ENCODE results near the gene OR2W3.

The OR2W3 gene

GRCh38 chr1:247908766-247909165, 13.4 kb downstream of the OR2W3 start:
- no peak for TF ChIP-seq CTCF (IDR thresholded peaks at IDR 0.05; ENCODE audit: insufficient read depth, low read depth, low read length, missing control alignments)
- DNase-seq (ENCODE audit: low read depth) = no peak
- H3K4me3 ChIP-seq (ENCODE audit: low read depth, low read length) = no peak overlapping the region

DNA sequence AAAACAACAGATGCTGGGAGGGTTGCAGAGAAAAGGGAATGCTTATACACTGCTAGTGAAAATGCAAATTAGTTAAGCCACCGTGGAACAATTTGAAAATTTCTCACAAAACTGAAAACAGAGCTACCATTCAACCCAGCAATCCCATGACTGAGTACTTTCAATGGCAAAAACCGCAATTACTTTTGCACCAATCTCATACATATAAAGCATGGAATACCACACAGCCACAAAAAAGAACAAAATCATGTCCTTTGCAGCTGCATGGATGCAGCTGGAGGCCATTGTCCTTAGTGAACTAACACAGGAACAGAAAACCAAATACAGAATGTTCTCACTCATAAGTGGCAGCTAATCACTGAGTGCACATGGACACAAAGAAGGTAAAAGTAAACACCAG, 18.4 kb downstream of the OR2W3 start:
- DNase-seq (ENCODE audit: low read depth) = no peak
- TF ChIP-seq CTCF (IDR thresholded peaks at IDR 0.05; ENCODE audit: insufficient read depth, low read depth, low read length, missing control alignments) = no peak
- no peak overlapping the region for H3K4me3 ChIP-seq (ENCODE audit: low read depth, low read length)

DNA sequence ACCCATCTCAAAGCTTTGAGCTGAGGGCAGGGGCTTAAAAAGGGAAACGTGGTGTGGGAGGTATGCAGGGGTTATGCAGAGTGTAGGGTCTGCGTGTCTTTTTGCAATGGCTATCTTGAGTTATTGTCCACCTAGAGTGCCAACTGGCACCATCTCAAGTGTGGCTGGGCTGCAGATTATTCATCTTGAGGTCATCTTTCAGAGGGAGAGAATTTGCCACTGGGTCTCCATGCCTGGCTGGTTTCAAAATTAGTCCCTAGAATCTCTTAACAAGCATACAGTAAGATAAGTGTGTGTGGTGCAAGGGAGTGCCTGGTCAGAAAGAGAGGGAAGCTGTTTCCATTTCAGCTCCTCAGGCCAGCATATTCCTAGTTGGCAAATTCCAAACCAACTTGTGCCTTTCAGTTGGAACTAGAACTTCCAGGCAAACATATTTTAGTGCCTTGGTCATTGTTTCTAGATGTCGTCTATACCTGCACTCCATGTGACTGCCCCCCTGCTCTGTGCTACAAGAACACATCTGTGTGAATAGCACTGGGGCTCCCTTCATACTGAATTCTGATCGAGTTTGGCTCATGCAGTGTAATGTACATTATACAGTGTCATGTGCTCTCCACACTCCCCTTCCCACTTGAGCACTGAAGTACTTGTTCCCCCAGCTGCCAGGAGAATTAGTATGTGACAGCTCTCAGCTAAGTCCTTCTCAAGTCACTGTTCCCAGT, 19.7 kb downstream of the OR2W3 start:
- DNase-seq (ENCODE audit: low read depth) = no peak
- no peak for TF ChIP-seq CTCF (IDR thresholded peaks at IDR 0.05; ENCODE audit: insufficient read depth, low read depth, low read length, missing control alignments)
- H3K4me3 ChIP-seq (ENCODE audit: low read depth, low read length) = no peak overlapping the region

DNA sequence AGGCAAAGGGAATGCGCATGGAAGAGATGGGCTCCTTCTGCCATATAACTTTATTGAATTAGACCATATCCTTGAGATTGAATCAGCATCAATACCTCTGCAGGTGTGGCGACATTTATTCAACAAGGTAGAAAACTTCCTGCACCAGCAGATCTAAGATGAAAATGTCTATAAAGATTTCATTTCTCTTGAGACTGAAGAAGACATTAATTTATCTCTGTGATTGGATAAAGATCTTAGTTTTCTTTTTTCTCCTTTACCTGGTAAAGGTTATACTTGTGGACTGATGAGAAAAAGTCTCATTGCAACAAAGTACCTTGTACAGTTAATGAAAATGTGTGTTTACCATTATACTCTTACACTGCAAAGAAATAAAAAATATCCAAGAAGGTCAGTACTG, 24.6 kb downstream of the OR2W3 start, which contains the start of gene OR2T8:
TSS of gene OR2T8 (plus strand) at position 301 of the 400 bp plus-strand sequence. CDS start 766 bp downstream, outside the sequence.
- H3K4me3 ChIP-seq (ENCODE audit: low read depth, low read length) = no peak within 1 kb of the TSS
- DNase-seq (ENCODE audit: low read depth) = no peak
- no peak for TF ChIP-seq CTCF (IDR thresholded peaks at IDR 0.05; ENCODE audit: insufficient read depth, low read depth, low read length, missing control alignments)

DNA sequence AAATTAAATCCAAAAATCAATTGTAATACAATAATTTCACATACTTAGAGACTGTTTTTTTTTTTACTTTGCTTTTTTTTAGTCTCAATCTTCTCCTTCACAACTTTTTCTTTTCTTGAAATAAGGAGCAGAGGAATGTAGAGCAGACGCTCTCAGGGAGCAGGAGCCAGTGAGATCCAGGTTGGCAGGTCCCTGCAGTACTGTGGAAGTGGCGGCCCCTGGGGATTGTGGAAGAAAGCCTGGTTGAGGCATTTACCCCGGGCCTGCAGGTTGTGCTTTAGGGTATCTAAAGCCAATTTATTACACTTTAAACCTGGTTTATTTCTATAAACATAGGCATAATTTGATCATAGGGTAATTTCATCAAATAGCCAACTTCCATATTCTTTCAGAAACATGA, 28.6 kb downstream of the OR2W3 start:
- no peak for TF ChIP-seq CTCF (IDR thresholded peaks at IDR 0.05; ENCODE audit: insufficient read depth, low read depth, low read length, missing control alignments)
- no peak for DNase-seq (ENCODE audit: low read depth)
- no peak overlapping the region for H3K4me3 ChIP-seq (ENCODE audit: low read depth, low read length)

DNA sequence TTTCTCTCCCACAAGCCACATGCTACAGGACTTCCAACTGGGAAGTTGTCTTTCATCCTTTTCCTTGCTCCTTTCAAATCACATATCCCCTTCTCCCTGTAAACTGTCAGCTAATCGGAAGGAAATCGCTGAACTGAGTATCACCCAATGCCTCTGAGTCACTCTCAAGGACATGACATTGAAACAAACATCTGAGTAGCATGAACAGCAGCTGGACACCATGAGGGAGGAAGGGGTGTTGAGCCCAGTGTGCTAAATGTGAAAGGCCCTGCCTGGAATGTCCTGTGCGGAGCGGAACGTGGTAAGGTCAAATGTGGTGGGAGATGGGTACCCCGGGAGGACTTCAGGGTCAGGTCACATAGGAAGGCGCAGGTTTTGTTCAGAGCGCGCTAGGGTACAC, 29.5 kb downstream of the OR2W3 start, which contains the start of gene OR2AJ1:
TSS of gene OR2AJ1 (plus strand) at position 22 of the 400 bp plus-strand sequence. CDS start 8,880 bp downstream, outside the sequence.
- no peak for DNase-seq (ENCODE audit: low read depth)
- no peak within 1 kb of the TSS for H3K4me3 ChIP-seq (ENCODE audit: low read depth, low read length)
- TF ChIP-seq CTCF (IDR thresholded peaks at IDR 0.05; ENCODE audit: insufficient read depth, low read depth, low read length, missing control alignments) = no peak

GRCh38 chr1:247933989-247934388, 38.6 kb downstream of the OR2W3 start:
- H3K4me3 ChIP-seq (ENCODE audit: low read depth, low read length) = no peak overlapping the region
- no peak for TF ChIP-seq CTCF (IDR thresholded peaks at IDR 0.05; ENCODE audit: insufficient read depth, low read depth, low read length, missing control alignments)
- DNase-seq (ENCODE audit: low read depth) = no peak

Measured in GM12865 (cell line).